Psoas muscle (tissue), 8 donors: Measurements from ENCODE around the gene BCL11B. TPM values are rescaled to one million over a fixed set of nuclear protein-coding genes. Genes with fewer than 3 reads are reported as not detected.
"Not testable (repeated sequence)": the region's sequence is repeated elsewhere in the genome, so short reads cannot be mapped to it uniquely, and the experiment has no call there.

ENCODE experiments used
- ATAC-seq, 4 donors: fragments of 200-7000 bp; cut with Tn5 transposase; one replicate each; pipeline ENCODE4 v1.9.1; 2020; ENCODE audit warnings: moderate library complexity in 3 of 4, mild to moderate bottlenecking in 2 of 4
- DNase-seq, 2 donors: peaks; one replicate each; pipeline ENCODE4 v3.0.0-alpha.2; 2020
- H3K27ac ChIP-seq: fragments of 200-600 bp; one replicate; pipeline ENCODE4 v1.8.0; 2022
- H3K27me3 ChIP-seq, 3 donors: fragments of 200-600 bp in 1 of 3; one replicate each; pipeline versions ENCODE4 v1.6.1 to v1.8.0; 2013 to 2022; ENCODE audit warnings: low read length in 2 of 3, mild to moderate bottlenecking in 2 of 3, moderate library complexity in 1 of 3; ENCODE audit not compliant: insufficient read depth in 3 of 3
- H3K36me3 ChIP-seq, 2 donors: fragments of 200-600 bp in 1 of 2; one replicate each; pipeline versions ENCODE4 v1.6.1 to v1.8.0; 2013 to 2022; ENCODE audit warnings: low read depth in 1 of 2, mild to moderate bottlenecking in 1 of 2, moderate library complexity in 1 of 2; ENCODE audit not compliant: insufficient read depth in 1 of 2
- H3K4me1 ChIP-seq: fragments of 200-600 bp; one replicate; pipeline ENCODE4 v1.8.0; 2022
- H3K4me3 ChIP-seq: fragments of 200-600 bp; one replicate; pipeline ENCODE4 v1.8.0; 2022; ENCODE audit warnings: mild to moderate bottlenecking
- H3K9me3 ChIP-seq: fragments of 200-600 bp; one replicate; pipeline ENCODE4 v1.8.0; 2022
- WGBS, 3 donors: extraction: QIAGEN DNeasy Blood & Tissue Kit; methylation state at CpG; one replicate each; pipeline versions ENCODE4 v1.1.6 to v1.1.7; 2013; 5-methylcytosine and 5-hydroxymethylcytosine counted together
- intact Hi-C, 2 donors: fragments of 100-400 bp; cut with DNase I; formaldehyde crosslinking; loops; one replicate each; pipeline versions ENCODE4 v1.11.0 to v1.14.2; 2022
- polyA plus RNA-seq, 3 donors: library from polyadenylated mRNA; stranded (reverse); fragments of 200-250 nt; gene quantifications; one replicate each; pipeline ENCODE4 v1.2.3, GENCODE V29; 2013
- total RNA-seq, 4 donors: library from RNA; stranded (reverse); fragmentation: NEBNext Ultra II Directional in 2 of 4; extraction: Animal tissue kit (Norgen Biotek cat#: 25700) in 2 of 4; gene quantifications; one replicate each; pipeline versions ENCODE4 v1.2.1 to v1.2.4, GENCODE V29; 2021 to 2023
- TF ChIP-seq, protein P1 (sequence below): fragments of 200-600 bp; IDR thresholded peaks from one replicate; pipeline ENCODE4 v1.8.0; 2022; ENCODE audit warnings: antibody characterized with exemption
- donor health status: healthy with polysubstance abuse.
- donor health status: DM: no; HTN: no; CAD: no; lungs with moderate emphysema.
- donor health status: Bipolar disorder and iron deficiency.
- donor health status: healthy.
- donor health status: DM: yes; HTN: yes; CAD: no.
- donor health status: DM: no; HTN: no; CAD: no.
- donor health status: DM: no; HTN: no; CAD: no.
- donor health status: DM: yes; HTN: yes; CAD: no.

The BCL11B gene
- total and polyA plus RNA-seq, 7 donors, result 0.01 to 0.34 (median 0.15) TPM; not detected in 2

- DNase-seq (no peak), ATAC-seq (no peak)
- Histone ChIP-seq H3K27ac (no peak overlapping the region), H3K4me3 (no peak overlapping the region), H3K4me1 (peaks cover 4% of the 10 kb centered on the region), H3K9me3 (no peaks in the 10 kb centered on the region), H3K27me3 (no peaks in the 10 kb centered on the region), H3K36me3 (no peaks in the 10 kb centered on the region)
- TF ChIP-seq, protein P1, sequence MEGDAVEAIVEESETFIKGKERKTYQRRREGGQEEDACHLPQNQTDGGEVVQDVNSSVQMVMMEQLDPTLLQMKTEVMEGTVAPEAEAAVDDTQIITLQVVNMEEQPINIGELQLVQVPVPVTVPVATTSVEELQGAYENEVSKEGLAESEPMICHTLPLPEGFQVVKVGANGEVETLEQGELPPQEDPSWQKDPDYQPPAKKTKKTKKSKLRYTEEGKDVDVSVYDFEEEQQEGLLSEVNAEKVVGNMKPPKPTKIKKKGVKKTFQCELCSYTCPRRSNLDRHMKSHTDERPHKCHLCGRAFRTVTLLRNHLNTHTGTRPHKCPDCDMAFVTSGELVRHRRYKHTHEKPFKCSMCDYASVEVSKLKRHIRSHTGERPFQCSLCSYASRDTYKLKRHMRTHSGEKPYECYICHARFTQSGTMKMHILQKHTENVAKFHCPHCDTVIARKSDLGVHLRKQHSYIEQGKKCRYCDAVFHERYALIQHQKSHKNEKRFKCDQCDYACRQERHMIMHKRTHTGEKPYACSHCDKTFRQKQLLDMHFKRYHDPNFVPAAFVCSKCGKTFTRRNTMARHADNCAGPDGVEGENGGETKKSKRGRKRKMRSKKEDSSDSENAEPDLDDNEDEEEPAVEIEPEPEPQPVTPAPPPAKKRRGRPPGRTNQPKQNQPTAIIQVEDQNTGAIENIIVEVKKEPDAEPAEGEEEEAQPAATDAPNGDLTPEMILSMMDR, result no peak
- WGBS, 3 donors, result 82 to 88% (median 86%) methylated on average over 8 of the region's 8 CpGs
- intact Hi-C loops, result no loop called here
Measured at GRCh38 chr14:99187858-99188257, 84.1 kb downstream of the BCL11B start.

GRCh38 chr14:99186956-99187690, 84.9 kb downstream of the BCL11B start:
- 90 to 94% (median 93%) methylated on average over 16 of the region's 16 CpGs for WGBS, 3 donors

DNA sequence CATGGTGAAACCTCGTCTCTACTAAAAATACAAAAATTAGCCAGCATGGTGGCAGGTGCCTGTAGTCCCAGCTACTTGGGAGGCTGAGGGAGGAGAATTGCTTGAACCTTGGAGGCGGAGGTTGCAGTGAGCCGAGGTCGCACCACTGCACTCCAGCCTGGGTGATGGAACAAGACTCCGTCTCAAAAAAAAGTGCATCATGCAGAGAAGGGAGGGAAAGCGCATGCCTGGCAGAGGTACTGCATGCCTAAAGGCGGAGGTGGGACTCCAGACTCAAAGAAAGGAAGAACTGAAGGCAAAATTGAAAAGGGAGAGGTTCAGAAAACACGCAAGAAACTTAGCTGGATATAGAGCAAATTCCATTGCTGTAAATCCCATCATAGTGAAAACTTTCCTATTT, 85.7 kb downstream of the BCL11B start:
- DNase-seq, ATAC-seq, H3K4me1 ChIP-seq, intact Hi-C loops, H3K4me3 ChIP-seq, H3K27ac ChIP-seq, H3K27me3 ChIP-seq, H3K36me3 ChIP-seq, H3K9me3 ChIP-seq: not testable (repeated sequence)
- WGBS, 3 donors, result 96 to 97% (median 97%) methylated on average over 8 of the region's 8 CpGs

More at GRCh38 chr14:99186956-99187690, 84.9 kb downstream of the BCL11B start:
- Histone ChIP-seq H3K27me3 (no peaks in the 10 kb centered on the region), H3K4me3 (no peak overlapping the region), H3K4me1 (no peaks in the 10 kb centered on the region), H3K27ac (no peak overlapping the region), H3K9me3 (no peaks in the 10 kb centered on the region), H3K36me3 (no peaks in the 10 kb centered on the region)
- DNase-seq, result no peak
- TF ChIP-seq, protein P1, result no peak
- ATAC-seq, result no peak
- intact Hi-C loops, result no loop called here

- no peak overlapping the region for H3K4me3 ChIP-seq
- no peaks in the 10 kb centered on the region for H3K36me3 ChIP-seq
- no peak overlapping the region for H3K27ac ChIP-seq
- intact Hi-C loops, result no loop called here
- ATAC-seq (no peak), DNase-seq (no peak)
- H3K27me3 ChIP-seq, result no peaks in the 10 kb centered on the region
- WGBS, 3 donors, result 92 to 95% (median 93%) methylated on average over 16 of the region's 16 CpGs
- no peaks in the 10 kb centered on the region for H3K4me1 ChIP-seq
- H3K9me3 ChIP-seq, result no peaks in the 10 kb centered on the region
- TF ChIP-seq, protein P1, result no peak
Measured at GRCh38 chr14:99185436-99186068, 86.4 kb downstream of the BCL11B start.

GRCh38 chr14:99183716-99184115, 88.3 kb downstream of the BCL11B start:
- ATAC-seq, result no peak
- 89 to 91% (median 89%) methylated on average over 8 of the region's 8 CpGs for WGBS, 3 donors
- Histone ChIP-seq H3K4me1 (no peaks in the 10 kb centered on the region), H3K27me3 (no peaks in the 10 kb centered on the region), H3K27ac (no peak overlapping the region), H3K36me3 (no peaks in the 10 kb centered on the region), H3K9me3 (no peaks in the 10 kb centered on the region), H3K4me3 (no peak overlapping the region)
- DNase-seq, result no peak
- intact Hi-C loops, result no loop called here
- TF ChIP-seq, protein P1, result no peak
